ENCODE results near the gene SLC30A2. TPM values are rescaled to one million over a fixed set of nuclear protein-coding genes. Genes with fewer than 3 reads are reported as not detected.

SLC30A2 gene
- total RNA-seq, 1 experiment from 2014 or later = not detected

GRCh38 chr1:26044971-26045721, 772 bp downstream of the SLC30A2 start:
- no peak overlapping the region for H3K4me3 ChIP-seq (replicated peaks in 1 of 2; ENCODE audit: low read depth in 1 of 2, low read length in 2 of 2)
- ATAC-seq = no peak
- H3K36me3 ChIP-seq (ENCODE audit: control insufficient read depth in 1 of 2, insufficient read depth in 2 of 2, low read length in 2 of 2) = no peaks in the 10 kb centered on the region
- DNase-seq (ENCODE audit: low read depth, low spot score) = no peak
- no peaks in the 10 kb centered on the region for H4K20me1 ChIP-seq (ENCODE audit: insufficient read depth)
- ChIA-PET CTCF (interaction anchor here (0.9 to 2.5 kb wide), 2 partner anchors 9 to 10 kb away, joined by 5 to 7 read pairs; no protein-coding TSS in a partner anchor), POLR2A (no interaction called here), RAD21 (ENCODE audit: low non-redundant PET in 1 of 2, low total read pairs in 2 of 2, uncharacterized antibody in 2 of 2, unreplicated experiment in 2 of 2) (no interaction called here)
- H3K79me2 ChIP-seq (ENCODE audit: insufficient read depth, low read length) = no peaks in the 10 kb centered on the region
- H2AFZ ChIP-seq (ENCODE audit: low read depth, low read length, poor library complexity, severe bottlenecking) = no peak overlapping the region
- H3K4me2 ChIP-seq (ENCODE audit: low read length) = no peak overlapping the region
- H3K9me2 ChIP-seq (ENCODE audit: insufficient read depth) = no peaks in the 10 kb centered on the region
- BruUV-seq (replicated peaks) = no TSS peak
- H3K27ac ChIP-seq (ENCODE audit: low read depth, low read length) = no peak overlapping the region
- intact Hi-C loops (cut with micrococcal nuclease) = no loop called here
- no peak for TF ChIP-seq EZH2 (IDR thresholded peaks at IDR 0.05)
- TF ChIP-seq JUND (IDR thresholded peaks at IDR 0.05) = no peak
- H3K9ac ChIP-seq (ENCODE audit: low read length) = no peak overlapping the region
- H3K4me1 ChIP-seq (ENCODE audit: control insufficient read depth in 1 of 2, insufficient read depth in 2 of 2, low read length in 2 of 2) = no peaks in the 10 kb centered on the region
- no peaks in the 10 kb centered on the region for H3K27me3 ChIP-seq (ENCODE audit: insufficient read depth, low read length)
- no peaks in the 10 kb centered on the region for H3K9me3 ChIP-seq (ENCODE audit: control insufficient read depth in 1 of 2, insufficient read depth in 1 of 2, low read depth in 1 of 2, low read length in 2 of 2)

GRCh38 chr1:26044414-26044813, 1.5 kb downstream of the SLC30A2 start:
- Histone ChIP-seq H3K9me2 (ENCODE audit: insufficient read depth) (no peaks in the 10 kb centered on the region), H3K9me3 (ENCODE audit: control insufficient read depth in 1 of 2, insufficient read depth in 1 of 2, low read depth in 1 of 2, low read length in 2 of 2) (no peaks in the 10 kb centered on the region), H3K4me2 (ENCODE audit: low read length) (no peak overlapping the region), H3K9ac (ENCODE audit: low read length) (no peak overlapping the region), H4K20me1 (ENCODE audit: insufficient read depth) (no peaks in the 10 kb centered on the region), H2AFZ (ENCODE audit: low read depth, low read length, poor library complexity, severe bottlenecking) (no peak overlapping the region), H3K79me2 (ENCODE audit: insufficient read depth, low read length) (no peaks in the 10 kb centered on the region), H3K4me3 (replicated peaks in 1 of 2; ENCODE audit: low read depth in 1 of 2, low read length in 2 of 2) (no peak overlapping the region), H3K36me3 (ENCODE audit: control insufficient read depth in 1 of 2, insufficient read depth in 2 of 2, low read length in 2 of 2) (no peaks in the 10 kb centered on the region), H3K27me3 (ENCODE audit: insufficient read depth, low read length) (no peaks in the 10 kb centered on the region), H3K27ac (ENCODE audit: low read depth, low read length) (no peak overlapping the region), H3K4me1 (ENCODE audit: control insufficient read depth in 1 of 2, insufficient read depth in 2 of 2, low read length in 2 of 2) (no peaks in the 10 kb centered on the region)
- TF ChIP-seq EGR1 (IDR thresholded peaks at IDR 0.05; ENCODE audit: low read depth) (no peak), POLR2A (IDR thresholded peaks at IDR 0.05; ENCODE audit: borderline replicate concordance, extremely low read depth, insufficient read depth, insufficient read length) (no peak), SIN3A (IDR thresholded peaks at IDR 0.05; ENCODE audit: low read depth) (no peak), RAD21 (IDR thresholded peaks at IDR 0.05; ENCODE audit: low read depth) (no peak), SRF (IDR thresholded peaks at IDR 0.05; ENCODE audit: low read depth) (no peak)
- TF ChIP-seq, protein P1, sequence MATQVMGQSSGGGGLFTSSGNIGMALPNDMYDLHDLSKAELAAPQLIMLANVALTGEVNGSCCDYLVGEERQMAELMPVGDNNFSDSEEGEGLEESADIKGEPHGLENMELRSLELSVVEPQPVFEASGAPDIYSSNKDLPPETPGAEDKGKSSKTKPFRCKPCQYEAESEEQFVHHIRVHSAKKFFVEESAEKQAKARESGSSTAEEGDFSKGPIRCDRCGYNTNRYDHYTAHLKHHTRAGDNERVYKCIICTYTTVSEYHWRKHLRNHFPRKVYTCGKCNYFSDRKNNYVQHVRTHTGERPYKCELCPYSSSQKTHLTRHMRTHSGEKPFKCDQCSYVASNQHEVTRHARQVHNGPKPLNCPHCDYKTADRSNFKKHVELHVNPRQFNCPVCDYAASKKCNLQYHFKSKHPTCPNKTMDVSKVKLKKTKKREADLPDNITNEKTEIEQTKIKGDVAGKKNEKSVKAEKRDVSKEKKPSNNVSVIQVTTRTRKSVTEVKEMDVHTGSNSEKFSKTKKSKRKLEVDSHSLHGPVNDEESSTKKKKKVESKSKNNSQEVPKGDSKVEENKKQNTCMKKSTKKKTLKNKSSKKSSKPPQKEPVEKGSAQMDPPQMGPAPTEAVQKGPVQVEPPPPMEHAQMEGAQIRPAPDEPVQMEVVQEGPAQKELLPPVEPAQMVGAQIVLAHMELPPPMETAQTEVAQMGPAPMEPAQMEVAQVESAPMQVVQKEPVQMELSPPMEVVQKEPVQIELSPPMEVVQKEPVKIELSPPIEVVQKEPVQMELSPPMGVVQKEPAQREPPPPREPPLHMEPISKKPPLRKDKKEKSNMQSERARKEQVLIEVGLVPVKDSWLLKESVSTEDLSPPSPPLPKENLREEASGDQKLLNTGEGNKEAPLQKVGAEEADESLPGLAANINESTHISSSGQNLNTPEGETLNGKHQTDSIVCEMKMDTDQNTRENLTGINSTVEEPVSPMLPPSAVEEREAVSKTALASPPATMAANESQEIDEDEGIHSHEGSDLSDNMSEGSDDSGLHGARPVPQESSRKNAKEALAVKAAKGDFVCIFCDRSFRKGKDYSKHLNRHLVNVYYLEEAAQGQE (IDR thresholded peaks at IDR 0.05; ENCODE audit: low read depth) = no peak
- intact Hi-C loops (cut with micrococcal nuclease) = no loop called here
- no TSS peak for BruUV-seq (replicated peaks)
- ATAC-seq (no peak), DNase-seq (ENCODE audit: low read depth, low spot score) (no peak)
- ChIA-PET RAD21 (ENCODE audit: low non-redundant PET in 1 of 2, low total read pairs in 2 of 2, uncharacterized antibody in 2 of 2, unreplicated experiment in 2 of 2) (no interaction called here), POLR2A (no interaction called here), CTCF (interaction anchor here (0.9 to 2.5 kb wide), 2 partner anchors 8 to 9 kb away, joined by 5 to 7 read pairs; no protein-coding TSS in a partner anchor)
